Neural progenitor cell (in vitro differentiated cells): ENCODE results near the gene DOCK4. TPM values are rescaled to one million over a fixed set of nuclear protein-coding genes. Genes with fewer than 3 reads are reported as not detected.

ENCODE experiments used
- DNase-seq: peaks from one replicate; pipeline ENCODE4 v3.0.0-alpha.2; 2016; ENCODE audit warnings: low spot score
- H2AFZ ChIP-seq: fragments of 200-600 bp; sonication (generic); replicated peaks from 2 replicates; pipeline ENCODE4 v1.6.1; 2016; ENCODE audit warnings: antibody characterized with exemption
- H3F3A ChIP-seq: fragments of 200-600 bp; sonication (generic); 2 replicates; pipeline ENCODE4 v1.6.1; 2016; ENCODE audit warnings: antibody characterized with exemption, low read depth
- H3K27ac ChIP-seq: fragments of 200-600 bp; sonication (generic); 2 replicates; pipeline ENCODE4 v1.5.1; 2016; ENCODE audit warnings: mild to moderate bottlenecking
- H3K27me3 ChIP-seq: fragments of 200-600 bp; sonication (generic); 2 replicates; pipeline ENCODE4 v1.6.1; 2016; ENCODE audit warnings: mild to moderate bottlenecking, moderate library complexity
- H3K36me3 ChIP-seq: fragments of 200-600 bp; sonication (generic); 2 replicates; pipeline ENCODE4 v1.5.1; 2016
- H3K4me1 ChIP-seq: fragments of 200-600 bp; sonication (generic); 2 replicates; pipeline ENCODE4 v1.6.1; 2016; ENCODE audit warnings: mixed run types
- H3K4me2 ChIP-seq: fragments of 200-600 bp; sonication (generic); 2 replicates; pipeline ENCODE4 v1.6.1; 2016
- H3K4me3 ChIP-seq: fragments of 200-600 bp; sonication (generic); 2 replicates; pipeline ENCODE4 v1.5.1; 2016
- H3K79me2 ChIP-seq: fragments of 200-600 bp; sonication (generic); 2 replicates; pipeline ENCODE4 v1.6.1; 2016; ENCODE audit warnings: low read depth
- H3K9ac ChIP-seq: fragments of 200-600 bp; sonication (generic); 2 replicates; pipeline ENCODE4 v1.6.1; 2016
- H3K9me3 ChIP-seq: fragments of 200-600 bp; sonication (generic); 2 replicates; pipeline ENCODE4 v1.5.1; 2016; ENCODE audit warnings: low read depth
- H4K20me1 ChIP-seq: fragments of 200-600 bp; sonication (generic); 2 replicates; pipeline ENCODE4 v1.6.1; 2016; ENCODE audit warnings: low read depth
- H3K27ac Mint-ChIP-seq: 3 replicates; pipeline ENCODE4 v1.8.0; 2021; ENCODE audit warnings: mixed read lengths
- H3K27me3 Mint-ChIP-seq: 2 replicates; pipeline ENCODE4 v1.8.0; 2022; ENCODE audit warnings: low read depth, mild to moderate bottlenecking, inconsistent platforms, moderate library complexity, mixed read lengths; ENCODE audit not compliant: insufficient read depth
- H3K36me3 Mint-ChIP-seq: 3 replicates; pipeline ENCODE4 v1.8.0; 2021; ENCODE audit warnings: mixed read lengths
- H3K4me1 Mint-ChIP-seq: 3 replicates; pipeline ENCODE4 v1.8.0; 2021; ENCODE audit warnings: mixed read lengths
- H3K4me3 Mint-ChIP-seq: 3 replicates; pipeline ENCODE4 v1.8.0; 2021; ENCODE audit warnings: mild to moderate bottlenecking, moderate library complexity, mixed read lengths
- H3K9me3 Mint-ChIP-seq: 3 replicates; pipeline ENCODE4 v1.8.0; 2020; ENCODE audit warnings: mixed read lengths
- EZH2 ChIP-seq: fragments of 200-600 bp; sonication (generic); IDR thresholded peaks from 2 replicates; pipeline ENCODE4 v1.6.1; 2017; ENCODE audit warnings: antibody characterized with exemption, mild to moderate bottlenecking, moderate library complexity
- EZH2phosphoT487 ChIP-seq: fragments of 200-600 bp; sonication (generic); IDR thresholded peaks from 2 replicates; pipeline ENCODE4 v1.6.1; 2017; ENCODE audit warnings: antibody characterized with exemption
- total RNA-seq: library from RNA; depleted of rRNA; stranded (reverse); fragments of >200 nt; gene quantifications from 2 replicates; pipeline ENCODE4 v1.2.3, GENCODE V29; 2015; ENCODE audit warnings: low replicate concordance
- TF ChIP-seq, protein P1 (sequence below): fragments of 200-600 bp; sonication (generic); IDR thresholded peaks from 2 replicates; pipeline ENCODE4 v1.5.1; 2017; ENCODE audit warnings: antibody characterized with exemption, mild to moderate bottlenecking

DOCK4 gene
- total RNA-seq, 1 donor from 2014 or later: 11.4 TPM

DNA sequence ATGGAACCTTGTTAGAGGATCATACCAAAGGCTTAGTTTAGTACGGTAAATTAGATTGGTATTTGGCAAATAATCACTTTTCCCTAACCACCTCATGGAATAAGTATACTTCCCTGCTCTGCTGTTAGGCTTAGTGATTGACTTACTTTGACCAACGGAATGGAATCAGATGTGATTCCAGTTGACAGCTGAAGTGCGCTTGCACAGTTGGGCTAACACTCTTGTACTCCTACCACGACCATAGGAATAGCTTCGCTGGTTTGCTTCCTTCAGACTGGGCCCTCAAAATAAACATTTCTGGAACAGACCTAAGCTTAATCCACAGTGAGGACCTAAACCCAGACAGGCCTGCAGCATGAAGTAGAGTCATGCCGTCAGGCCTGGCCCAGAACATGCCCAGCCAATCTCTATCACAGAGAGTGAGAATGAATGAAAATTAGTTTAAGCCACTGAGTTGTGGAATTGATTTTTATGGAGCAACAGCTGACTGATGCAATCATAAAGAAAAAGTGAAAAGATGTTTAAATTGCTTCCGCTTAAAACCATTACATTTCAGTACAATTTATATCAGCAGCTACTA, 122.3 kb downstream of the DOCK4 start:
- Histone ChIP-seq H3K36me3 (no peaks in the 10 kb centered on the region), H4K20me1 (no peaks in the 10 kb centered on the region), H3K27ac (no peak overlapping the region), H3F3A (no peaks in the 10 kb centered on the region), H3K4me1 (no peaks in the 10 kb centered on the region), H3K4me3 (no peak overlapping the region), H3K79me2 (no peaks in the 10 kb centered on the region), H3K9ac (no peak overlapping the region), H2AFZ (no peak overlapping the region), H3K27me3 (no peaks in the 10 kb centered on the region), H3K4me2 (no peak overlapping the region), H3K9me3 (no peaks in the 10 kb centered on the region)
- TF ChIP-seq EZH2 (no peak), EZH2phosphoT487 (no peak)
- TF ChIP-seq, protein P1, sequence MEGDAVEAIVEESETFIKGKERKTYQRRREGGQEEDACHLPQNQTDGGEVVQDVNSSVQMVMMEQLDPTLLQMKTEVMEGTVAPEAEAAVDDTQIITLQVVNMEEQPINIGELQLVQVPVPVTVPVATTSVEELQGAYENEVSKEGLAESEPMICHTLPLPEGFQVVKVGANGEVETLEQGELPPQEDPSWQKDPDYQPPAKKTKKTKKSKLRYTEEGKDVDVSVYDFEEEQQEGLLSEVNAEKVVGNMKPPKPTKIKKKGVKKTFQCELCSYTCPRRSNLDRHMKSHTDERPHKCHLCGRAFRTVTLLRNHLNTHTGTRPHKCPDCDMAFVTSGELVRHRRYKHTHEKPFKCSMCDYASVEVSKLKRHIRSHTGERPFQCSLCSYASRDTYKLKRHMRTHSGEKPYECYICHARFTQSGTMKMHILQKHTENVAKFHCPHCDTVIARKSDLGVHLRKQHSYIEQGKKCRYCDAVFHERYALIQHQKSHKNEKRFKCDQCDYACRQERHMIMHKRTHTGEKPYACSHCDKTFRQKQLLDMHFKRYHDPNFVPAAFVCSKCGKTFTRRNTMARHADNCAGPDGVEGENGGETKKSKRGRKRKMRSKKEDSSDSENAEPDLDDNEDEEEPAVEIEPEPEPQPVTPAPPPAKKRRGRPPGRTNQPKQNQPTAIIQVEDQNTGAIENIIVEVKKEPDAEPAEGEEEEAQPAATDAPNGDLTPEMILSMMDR: no peak
- DNase-seq: no peak
- Mint-ChIP-seq H3K27ac (no peak overlapping the region), H3K4me3 (no peak overlapping the region), H3K36me3 (no peaks in the 10 kb centered on the region), H3K4me1 (peaks cover 4% of the 10 kb centered on the region), H3K27me3 (no peaks in the 10 kb centered on the region), H3K9me3 (no peaks in the 10 kb centered on the region)

DNA sequence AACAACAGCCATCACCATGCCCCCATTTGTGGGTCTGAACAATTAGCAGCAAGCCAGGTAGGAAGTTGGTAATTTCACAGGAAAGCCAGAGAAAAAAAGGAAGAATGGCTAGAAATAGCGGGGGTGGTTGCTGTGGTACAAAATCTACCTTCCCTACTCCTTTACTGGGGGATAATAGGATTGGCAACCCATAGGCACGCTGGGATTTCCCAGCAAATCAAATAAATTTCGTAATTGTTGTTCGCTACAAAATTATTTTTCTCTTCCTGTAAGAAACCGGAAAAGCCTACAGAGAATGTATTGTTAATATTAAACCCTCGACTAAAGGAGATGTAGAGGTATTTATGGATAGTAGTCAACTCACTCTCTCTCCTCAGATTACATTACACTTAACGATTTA, 123.9 kb downstream of the DOCK4 start:
- H3K36me3 ChIP-seq: no peaks in the 10 kb centered on the region
- no peak overlapping the region for H3K4me3 ChIP-seq
- DNase-seq: no peak
- no peaks in the 10 kb centered on the region for H3F3A ChIP-seq
- no peaks in the 10 kb centered on the region for H3K27me3 Mint-ChIP-seq
- H3K4me2 ChIP-seq: no peak overlapping the region
- H3K9ac ChIP-seq: no peak overlapping the region
- no peaks in the 10 kb centered on the region for H3K9me3 ChIP-seq
- peaks cover 4% of the 10 kb centered on the region for H3K4me1 Mint-ChIP-seq
- H3K36me3 Mint-ChIP-seq: no peaks in the 10 kb centered on the region
- H3K4me1 ChIP-seq: no peaks in the 10 kb centered on the region
- H3K27ac ChIP-seq: no peak overlapping the region
- H3K27ac Mint-ChIP-seq: no peak overlapping the region
- TF ChIP-seq, protein P1: no peak
- TF ChIP-seq EZH2phosphoT487 (no peak), EZH2 (no peak)
- H3K27me3 ChIP-seq: no peaks in the 10 kb centered on the region
- no peak overlapping the region for H3K4me3 Mint-ChIP-seq
- no peaks in the 10 kb centered on the region for H4K20me1 ChIP-seq
- H3K9me3 Mint-ChIP-seq: no peaks in the 10 kb centered on the region
- no peak overlapping the region for H2AFZ ChIP-seq
- H3K79me2 ChIP-seq: no peaks in the 10 kb centered on the region

DNA sequence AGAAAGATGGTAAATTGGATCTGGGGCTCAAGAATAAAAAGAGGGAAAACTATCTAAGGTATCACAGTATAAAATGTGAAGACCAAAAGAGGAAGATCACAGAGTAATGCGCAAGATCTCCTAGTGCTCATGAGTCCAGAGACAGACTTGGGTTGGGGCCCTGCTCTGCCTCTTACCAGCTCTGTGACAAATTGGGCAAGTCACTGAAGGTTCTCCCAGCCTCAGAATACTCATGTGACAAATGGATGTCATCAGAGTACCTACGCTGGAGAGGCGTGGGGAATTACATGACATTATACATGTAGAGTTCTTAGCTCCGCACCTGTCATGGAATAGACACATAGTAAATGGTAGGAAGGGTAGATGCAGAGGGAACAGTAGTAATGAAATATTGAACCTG, 124.4 kb downstream of the DOCK4 start:
- H3K9me3 Mint-ChIP-seq: no peaks in the 10 kb centered on the region
- no peak overlapping the region for H3K27ac Mint-ChIP-seq
- no peaks in the 10 kb centered on the region for H3K79me2 ChIP-seq
- no peak for TF ChIP-seq EZH2
- no peak for TF ChIP-seq EZH2phosphoT487
- TF ChIP-seq, protein P1: no peak
- H3K27ac ChIP-seq: no peak overlapping the region
- no peaks in the 10 kb centered on the region for H3K27me3 Mint-ChIP-seq
- H3F3A ChIP-seq: no peaks in the 10 kb centered on the region
- no peaks in the 10 kb centered on the region for H3K4me1 ChIP-seq
- no peak overlapping the region for H3K4me3 Mint-ChIP-seq
- no peak overlapping the region for H3K4me3 ChIP-seq
- H3K9me3 ChIP-seq: no peaks in the 10 kb centered on the region
- H3K36me3 ChIP-seq: no peaks in the 10 kb centered on the region
- no peak overlapping the region for H3K9ac ChIP-seq
- H2AFZ ChIP-seq: no peak overlapping the region
- no peak overlapping the region for H3K4me2 ChIP-seq
- no peaks in the 10 kb centered on the region for H4K20me1 ChIP-seq
- no peaks in the 10 kb centered on the region for H3K36me3 Mint-ChIP-seq
- DNase-seq: no peak
- H3K27me3 ChIP-seq: no peaks in the 10 kb centered on the region
- H3K4me1 Mint-ChIP-seq: peaks cover 4% of the 10 kb centered on the region
